COLO829 (cell line): Measurements from ENCODE around the gene PATZ1.
A peak's percentile ranks its signal among the peaks of the same experiment; 100 is the strongest.

Experiments
- DNase-seq: peaks from one replicate; pipeline ENCODE4 v3.0.0; 2012; ENCODE audit warnings: low spot score

PATZ1 gene

GRCh38 chr22:31313366-31314147, 32.6 kb downstream of the PATZ1 start:
- peak; percentile 69 for DNase-seq

DNA sequence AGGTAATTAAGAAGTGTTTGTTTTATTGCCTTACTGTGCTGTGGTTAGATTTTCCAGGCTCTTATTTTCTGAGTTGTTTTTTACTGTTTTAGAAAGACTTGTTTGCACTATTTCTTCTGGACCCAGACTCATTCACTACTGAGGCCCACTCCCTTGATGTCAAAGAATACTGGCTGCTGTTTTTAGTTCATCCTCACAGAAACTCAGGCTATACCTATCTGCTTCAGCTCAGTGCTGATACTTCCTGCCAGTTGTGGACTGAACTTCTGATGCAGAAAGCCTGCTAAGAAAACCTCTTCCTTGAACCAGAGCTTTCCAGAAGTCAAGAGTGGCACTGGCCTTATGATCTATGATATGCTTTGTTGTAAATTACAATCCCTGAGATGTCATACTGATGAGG, 38.0 kb downstream of the PATZ1 start:
- no peak for DNase-seq

GRCh38 chr22:31305194-31305593, 41.0 kb downstream of the PATZ1 start:
- no peak for DNase-seq

DNA sequence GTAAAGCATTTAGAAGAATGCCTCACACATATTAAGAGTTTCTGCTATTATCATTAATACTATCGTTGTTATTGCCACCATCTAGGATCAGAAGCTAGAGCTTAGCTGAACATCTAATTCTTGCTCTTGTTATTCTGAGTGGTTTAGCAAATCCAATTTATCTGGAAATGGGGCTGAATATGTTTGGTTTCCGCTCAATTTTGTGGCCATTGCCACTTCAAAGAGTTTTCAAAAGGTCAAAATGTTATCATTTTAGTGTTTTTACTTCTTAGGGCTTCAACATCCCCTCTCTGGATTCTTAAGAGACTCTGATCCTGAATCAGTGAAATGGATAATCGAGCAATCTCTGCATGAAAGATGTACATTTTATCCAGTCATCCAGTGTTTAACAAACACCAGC, 43.6 kb downstream of the PATZ1 start:
- DNase-seq, result no peak

DNA sequence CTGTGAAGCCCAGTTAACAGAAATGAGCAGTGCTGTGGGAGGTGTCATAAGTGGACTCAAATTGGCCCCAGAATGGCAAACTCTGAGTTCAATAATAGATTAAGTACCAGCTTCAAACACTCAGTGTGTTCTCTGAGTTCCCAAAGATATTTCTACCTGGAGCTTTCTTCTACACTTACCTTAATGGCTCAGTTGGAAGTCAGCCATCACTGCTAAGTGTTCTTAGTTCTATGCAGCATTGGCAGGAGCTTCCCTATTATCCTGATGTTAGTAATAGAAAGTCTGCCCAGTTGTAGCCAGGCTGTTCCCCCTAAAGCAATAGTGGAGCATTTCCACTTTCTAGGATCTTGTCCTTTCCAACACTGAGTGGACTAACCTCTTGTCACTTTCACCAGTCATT, 44.1 kb downstream of the PATZ1 start:
- DNase-seq, result no peak

GRCh38 chr22:31300896-31301295, 45.2 kb downstream of the PATZ1 start:
- DNase-seq, result no peak

- DNase-seq, result no peak
Observed at GRCh38 chr22:31295831-31296657, 50.1 kb downstream of the PATZ1 start.

- no peak for DNase-seq
Observed at GRCh38 chr22:31295360-31295759, 50.8 kb downstream of the PATZ1 start.

GRCh38 chr22:31292236-31292989, 53.7 kb downstream of the PATZ1 start, which contains the start of gene PIK3IP1:
TSS of gene PIK3IP1 (minus strand) at chr22:31292488. CDS start at chr22:31292344, 144 bp downstream.
- peak; percentile 74 for DNase-seq

DNA sequence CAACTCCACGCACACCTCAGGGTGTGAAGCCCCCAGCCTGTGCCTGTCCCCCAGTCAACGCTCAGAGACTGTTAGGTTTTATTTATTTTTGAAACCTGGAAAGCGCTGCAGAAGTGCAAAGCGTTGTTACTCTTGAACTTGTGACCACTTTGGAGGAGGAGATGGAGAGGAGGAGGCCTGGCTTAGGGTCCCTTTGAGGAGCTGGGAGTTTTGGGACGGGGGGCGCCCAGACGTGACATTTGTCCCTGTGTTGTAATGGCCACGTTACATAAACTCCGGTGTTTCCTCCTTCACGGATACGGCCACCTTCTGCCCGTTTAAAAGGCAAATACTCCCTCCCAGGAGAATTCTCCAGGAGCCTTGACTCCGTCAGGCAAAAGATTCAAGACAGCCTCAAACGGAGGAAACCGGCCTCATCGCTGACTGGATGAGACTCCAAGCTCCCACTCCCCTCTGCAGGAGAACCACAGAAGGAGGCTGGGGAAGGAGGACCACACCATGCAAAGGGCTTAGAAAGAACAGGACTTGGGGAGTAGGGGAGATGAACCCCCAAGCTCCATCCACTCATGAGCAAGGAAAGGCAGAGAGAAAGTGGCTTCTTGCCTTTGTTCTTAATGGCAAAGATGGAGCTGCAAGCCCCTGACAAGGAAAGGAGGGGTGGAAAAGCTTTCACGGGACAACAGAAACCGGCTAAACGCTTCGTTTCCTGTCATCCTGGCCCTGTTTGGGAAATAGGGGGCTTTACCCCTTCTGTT, 54.5 kb downstream of the PATZ1 start:
- no peak for DNase-seq

DNA sequence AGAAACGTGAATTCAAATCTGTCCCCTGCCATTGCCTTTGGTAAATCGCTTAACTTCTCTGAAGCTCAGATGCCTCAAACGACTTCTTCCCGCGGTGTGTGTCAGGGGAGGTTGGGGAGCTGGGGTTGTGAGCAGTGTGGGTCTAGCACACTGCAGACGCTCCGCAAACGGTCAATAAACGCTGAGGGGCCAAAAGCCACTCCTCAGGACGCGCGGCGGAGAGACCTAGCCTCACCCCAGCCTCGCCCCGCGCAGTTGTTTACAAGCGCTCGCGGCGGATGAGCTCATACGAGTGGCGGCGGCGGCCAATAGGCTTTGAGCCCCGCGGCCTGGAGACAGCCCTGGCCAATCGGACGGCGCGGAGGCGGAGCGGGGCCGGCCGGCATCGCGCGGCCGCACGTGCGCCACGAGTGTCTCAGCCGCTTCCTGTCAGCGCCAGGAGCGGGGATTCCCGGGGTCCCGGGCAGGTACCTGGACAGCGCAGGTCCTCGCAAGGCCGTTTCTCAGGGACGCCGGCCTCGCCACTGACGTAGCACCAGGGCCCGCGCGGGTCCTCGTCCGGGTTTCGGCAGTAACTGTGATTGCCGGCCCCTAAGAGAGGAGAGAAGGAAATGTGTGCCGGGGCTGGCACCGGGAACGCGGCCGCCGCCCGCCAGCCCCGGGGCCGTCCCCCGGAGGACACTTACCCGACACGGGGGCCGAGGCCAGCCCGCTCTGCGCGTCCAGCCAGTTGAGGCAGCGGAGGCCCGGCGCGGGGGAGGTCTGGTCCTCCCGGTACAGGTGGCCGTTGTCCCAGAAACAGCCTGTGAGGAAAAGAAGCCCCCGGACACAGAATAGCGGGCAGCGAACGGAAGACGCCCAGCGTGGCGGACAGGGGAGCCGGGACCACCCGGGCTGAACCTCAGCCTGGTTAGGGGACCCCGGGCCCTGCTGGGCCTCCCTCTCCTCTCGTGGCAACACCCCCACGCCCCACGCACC, 55.4 kb downstream of the PATZ1 start:
- DNase-seq, result peak; percentile 78

GRCh38 chr22:31289344-31289743, 56.8 kb downstream of the PATZ1 start:
- DNase-seq, result no peak

- no peak for DNase-seq
Observed at GRCh38 chr22:31288496-31289240, 57.5 kb downstream of the PATZ1 start.

GRCh38 chr22:31287818-31288495, 58.2 kb downstream of the PATZ1 start:
- DNase-seq, result no peak

GRCh38 chr22:31286360-31287255, 59.5 kb downstream of the PATZ1 start:
- DNase-seq, result no peak

GRCh38 chr22:31284281-31285155, 61.6 kb downstream of the PATZ1 start:
- peak; percentile 38 for DNase-seq
